ENCODE measurements around the gene VSTM2L.
A peak's percentile ranks its signal among the peaks of the same experiment; 100 is the strongest.

VSTM2L gene

GRCh38 chr20:37914672-37915433, 11.9 kb downstream of the VSTM2L start:
- Histone ChIP-seq H3K4me1 (ENCODE audit: control insufficient read depth, insufficient read depth, low read length) (peaks cover 46% of the 10 kb centered on the region), H3K27me3 (ENCODE audit: control insufficient read depth, insufficient read depth, low read length) (peaks cover 74% of the 10 kb centered on the region), H3K9ac (ENCODE audit: low read length) (no peak overlapping the region), H3K9me3 (ENCODE audit: control insufficient read depth, insufficient read depth, low read depth, low read length) (no peaks in the 10 kb centered on the region), H3K27ac (ENCODE audit: low read depth, low read length) (no peak overlapping the region), H3K4me3 (ENCODE audit: low read depth, low read length) (peak overlapping the region; percentile 64), H3K36me3 (ENCODE audit: control insufficient read depth, insufficient read depth, low read length) (no peaks in the 10 kb centered on the region)

- Histone ChIP-seq H3K9me3 (ENCODE audit: control insufficient read depth, insufficient read depth, low read depth, low read length) (no peaks in the 10 kb centered on the region), H3K4me3 (ENCODE audit: low read depth, low read length) (peak overlapping the region; percentile 64), H3K36me3 (ENCODE audit: control insufficient read depth, insufficient read depth, low read length) (no peaks in the 10 kb centered on the region), H3K27ac (ENCODE audit: low read depth, low read length) (no peak overlapping the region), H3K27me3 (ENCODE audit: control insufficient read depth, insufficient read depth, low read length) (peaks cover 74% of the 10 kb centered on the region), H3K9ac (ENCODE audit: low read length) (no peak overlapping the region), H3K4me1 (ENCODE audit: control insufficient read depth, insufficient read depth, low read length) (peaks cover 46% of the 10 kb centered on the region)
These were observed 12.5 kb downstream of the VSTM2L start for GRCh38 chr20:37915434-37915787.

- Histone ChIP-seq H3K4me3 (ENCODE audit: low read depth, low read length) (peak overlapping the region; percentile 64), H3K27me3 (ENCODE audit: control insufficient read depth, insufficient read depth, low read length) (peaks cover 74% of the 10 kb centered on the region)
These were observed 13.1 kb downstream of the VSTM2L start for GRCh38 chr20:37915800-37916570.

GRCh38 chr20:37917461-37917860, 14.5 kb downstream of the VSTM2L start:
- Histone ChIP-seq H3K9me3 (ENCODE audit: control insufficient read depth, insufficient read depth, low read depth, low read length) (no peaks in the 10 kb centered on the region), H3K27ac (ENCODE audit: low read depth, low read length) (no peak overlapping the region), H3K27me3 (ENCODE audit: control insufficient read depth, insufficient read depth, low read length) (peaks cover 59% of the 10 kb centered on the region), H3K4me1 (ENCODE audit: control insufficient read depth, insufficient read depth, low read length) (peaks cover 35% of the 10 kb centered on the region), H3K36me3 (ENCODE audit: control insufficient read depth, insufficient read depth, low read length) (no peaks in the 10 kb centered on the region), H3K4me3 (ENCODE audit: low read depth, low read length) (no peak overlapping the region), H3K9ac (ENCODE audit: low read length) (no peak overlapping the region)

More at GRCh38 chr20:37915800-37916570, 13.1 kb downstream of the VSTM2L start:
- H3K4me1 ChIP-seq (ENCODE audit: control insufficient read depth, insufficient read depth, low read length) = peaks cover 46% of the 10 kb centered on the region
- no peak overlapping the region for H3K9ac ChIP-seq (ENCODE audit: low read length)
- no peaks in the 10 kb centered on the region for H3K9me3 ChIP-seq (ENCODE audit: control insufficient read depth, insufficient read depth, low read depth, low read length)
- H3K36me3 ChIP-seq (ENCODE audit: control insufficient read depth, insufficient read depth, low read length) = no peaks in the 10 kb centered on the region
- H3K27ac ChIP-seq (ENCODE audit: low read depth, low read length) = no peak overlapping the region

GRCh38 chr20:37918035-37918434, 15.1 kb downstream of the VSTM2L start:
- Histone ChIP-seq H3K36me3 (ENCODE audit: control insufficient read depth, insufficient read depth, low read length) (no peaks in the 10 kb centered on the region), H3K27me3 (ENCODE audit: control insufficient read depth, insufficient read depth, low read length) (peaks cover 53% of the 10 kb centered on the region), H3K27ac (ENCODE audit: low read depth, low read length) (no peak overlapping the region), H3K9ac (ENCODE audit: low read length) (no peak overlapping the region), H3K4me3 (ENCODE audit: low read depth, low read length) (no peak overlapping the region), H3K4me1 (ENCODE audit: control insufficient read depth, insufficient read depth, low read length) (peaks cover 31% of the 10 kb centered on the region), H3K9me3 (ENCODE audit: control insufficient read depth, insufficient read depth, low read depth, low read length) (no peaks in the 10 kb centered on the region)

- H3K9ac ChIP-seq (ENCODE audit: low read length) = no peak overlapping the region
- no peaks in the 10 kb centered on the region for H3K9me3 ChIP-seq (ENCODE audit: control insufficient read depth, insufficient read depth, low read depth, low read length)
- no peak overlapping the region for H3K4me3 ChIP-seq (ENCODE audit: low read depth, low read length)
- no peak overlapping the region for H3K27ac ChIP-seq (ENCODE audit: low read depth, low read length)
- H3K36me3 ChIP-seq (ENCODE audit: control insufficient read depth, insufficient read depth, low read length) = no peaks in the 10 kb centered on the region
- peaks cover 18% of the 10 kb centered on the region for H3K4me1 ChIP-seq (ENCODE audit: control insufficient read depth, insufficient read depth, low read length)
- peaks cover 39% of the 10 kb centered on the region for H3K27me3 ChIP-seq (ENCODE audit: control insufficient read depth, insufficient read depth, low read length)
These were observed 16.6 kb downstream of the VSTM2L start for GRCh38 chr20:37919389-37920040.

GRCh38 chr20:37920270-37920669, 17.3 kb downstream of the VSTM2L start:
- no peak overlapping the region for H3K9ac ChIP-seq (ENCODE audit: low read length)
- peaks cover 19% of the 10 kb centered on the region for H3K4me1 ChIP-seq (ENCODE audit: control insufficient read depth, insufficient read depth, low read length)
- H3K36me3 ChIP-seq (ENCODE audit: control insufficient read depth, insufficient read depth, low read length) = no peaks in the 10 kb centered on the region
- no peaks in the 10 kb centered on the region for H3K9me3 ChIP-seq (ENCODE audit: control insufficient read depth, insufficient read depth, low read depth, low read length)
- no peak overlapping the region for H3K27ac ChIP-seq (ENCODE audit: low read depth, low read length)
- H3K4me3 ChIP-seq (ENCODE audit: low read depth, low read length) = no peak overlapping the region
- peaks cover 38% of the 10 kb centered on the region for H3K27me3 ChIP-seq (ENCODE audit: control insufficient read depth, insufficient read depth, low read length)

GRCh38 chr20:37920679-37921322, 17.9 kb downstream of the VSTM2L start:
- no peak overlapping the region for H3K4me3 ChIP-seq (ENCODE audit: low read depth, low read length)
- no peaks in the 10 kb centered on the region for H3K9me3 ChIP-seq (ENCODE audit: control insufficient read depth, insufficient read depth, low read depth, low read length)
- H3K27ac ChIP-seq (ENCODE audit: low read depth, low read length) = no peak overlapping the region
- no peak overlapping the region for H3K9ac ChIP-seq (ENCODE audit: low read length)
- peaks cover 23% of the 10 kb centered on the region for H3K4me1 ChIP-seq (ENCODE audit: control insufficient read depth, insufficient read depth, low read length)
- H3K27me3 ChIP-seq (ENCODE audit: control insufficient read depth, insufficient read depth, low read length) = peaks cover 36% of the 10 kb centered on the region
- no peaks in the 10 kb centered on the region for H3K36me3 ChIP-seq (ENCODE audit: control insufficient read depth, insufficient read depth, low read length)

GRCh38 chr20:37921341-37921929, 18.5 kb downstream of the VSTM2L start:
- Histone ChIP-seq H3K4me1 (ENCODE audit: control insufficient read depth, insufficient read depth, low read length) (peaks cover 19% of the 10 kb centered on the region), H3K9ac (ENCODE audit: low read length) (no peak overlapping the region), H3K27ac (ENCODE audit: low read depth, low read length) (no peak overlapping the region), H3K4me3 (ENCODE audit: low read depth, low read length) (no peak overlapping the region), H3K36me3 (ENCODE audit: control insufficient read depth, insufficient read depth, low read length) (no peaks in the 10 kb centered on the region), H3K9me3 (ENCODE audit: control insufficient read depth, insufficient read depth, low read depth, low read length) (no peaks in the 10 kb centered on the region), H3K27me3 (ENCODE audit: control insufficient read depth, insufficient read depth, low read length) (peaks cover 29% of the 10 kb centered on the region)

GRCh38 chr20:37922016-37922415, 19.1 kb downstream of the VSTM2L start:
- Histone ChIP-seq H3K9ac (ENCODE audit: low read length) (no peak overlapping the region), H3K27ac (ENCODE audit: low read depth, low read length) (no peak overlapping the region), H3K27me3 (ENCODE audit: control insufficient read depth, insufficient read depth, low read length) (peaks cover 24% of the 10 kb centered on the region; the same call in 1 of the 2 replicates), H3K4me3 (ENCODE audit: low read depth, low read length) (no peak overlapping the region), H3K4me1 (ENCODE audit: control insufficient read depth, insufficient read depth, low read length) (peaks cover 15% of the 10 kb centered on the region), H3K9me3 (ENCODE audit: control insufficient read depth, insufficient read depth, low read depth, low read length) (no peaks in the 10 kb centered on the region), H3K36me3 (ENCODE audit: control insufficient read depth, insufficient read depth, low read length) (no peaks in the 10 kb centered on the region)
